Stomach (tissue), 4 donors: ENCODE results near the gene PATL1.
A peak's percentile ranks its signal among the peaks of the same experiment; 100 is the strongest.

ENCODE experiments used
- POLR2AphosphoS5 ChIP-seq, 3 donors: sonication (generic); formaldehyde crosslinking; IDR thresholded peaks; one replicate each; pipeline ENCODE4 v1.6.1; 2016; ENCODE audit warnings: antibody characterized with exemption in 3 of 3
- TF ChIP-seq, protein P1 (sequence below), 7 experiments: fragments of 450-650 bp in 4 of 7; fragments of 200-600 bp in 3 of 7; sonication (generic) in 3 of 7; IDR thresholded peaks; one replicate each; pipeline ENCODE4 v1.5.1; 2016 to 2019; ENCODE audit warnings: antibody characterized with exemption in 7 of 7, control low read depth in 2 of 7, mild to moderate bottlenecking in 1 of 7

GRCh38 chr11:59668950-59669610, at the start of gene PATL1:
- TF ChIP-seq, protein P1, sequence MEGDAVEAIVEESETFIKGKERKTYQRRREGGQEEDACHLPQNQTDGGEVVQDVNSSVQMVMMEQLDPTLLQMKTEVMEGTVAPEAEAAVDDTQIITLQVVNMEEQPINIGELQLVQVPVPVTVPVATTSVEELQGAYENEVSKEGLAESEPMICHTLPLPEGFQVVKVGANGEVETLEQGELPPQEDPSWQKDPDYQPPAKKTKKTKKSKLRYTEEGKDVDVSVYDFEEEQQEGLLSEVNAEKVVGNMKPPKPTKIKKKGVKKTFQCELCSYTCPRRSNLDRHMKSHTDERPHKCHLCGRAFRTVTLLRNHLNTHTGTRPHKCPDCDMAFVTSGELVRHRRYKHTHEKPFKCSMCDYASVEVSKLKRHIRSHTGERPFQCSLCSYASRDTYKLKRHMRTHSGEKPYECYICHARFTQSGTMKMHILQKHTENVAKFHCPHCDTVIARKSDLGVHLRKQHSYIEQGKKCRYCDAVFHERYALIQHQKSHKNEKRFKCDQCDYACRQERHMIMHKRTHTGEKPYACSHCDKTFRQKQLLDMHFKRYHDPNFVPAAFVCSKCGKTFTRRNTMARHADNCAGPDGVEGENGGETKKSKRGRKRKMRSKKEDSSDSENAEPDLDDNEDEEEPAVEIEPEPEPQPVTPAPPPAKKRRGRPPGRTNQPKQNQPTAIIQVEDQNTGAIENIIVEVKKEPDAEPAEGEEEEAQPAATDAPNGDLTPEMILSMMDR (IDR thresholded peaks at IDR 0.05) = no peak
- TF ChIP-seq POLR2AphosphoS5 (IDR thresholded peaks at IDR 0.05) = peak; percentile 72 to 91 (median 83)
